H1 (cell line): Measurements from ENCODE around the gene LRWD1. TPM values are rescaled to one million over a fixed set of nuclear protein-coding genes. Genes with fewer than 3 reads are reported as not detected.

Source experiments
- CHD7 ChIP-seq: fragments of 300-600 bp; sonication (generic); IDR thresholded peaks from 2 replicates; pipeline ENCODE4 v1.7.1; 2012; ENCODE audit warnings: low read length, moderate library complexity, mild to moderate bottlenecking, inconsistent platforms; ENCODE audit not compliant: insufficient replicate concordance
- E2F6 ChIP-seq: IDR thresholded peaks from 2 replicates; pipeline ENCODE4 v1.6.1; 2012; ENCODE audit warnings: inconsistent platforms
- GABPA ChIP-seq: IDR thresholded peaks from 2 replicates; pipeline ENCODE4 v1.6.1; 2011; ENCODE audit warnings: mild to moderate bottlenecking, low read length, moderate library complexity, borderline replicate concordance; ENCODE audit not compliant: insufficient read depth
- JUND ChIP-seq: IDR thresholded peaks from 2 replicates; pipeline ENCODE4 v1.6.1; 2011; ENCODE audit warnings: mild to moderate bottlenecking, improper control_type of control experiment, low read length
- polyA plus RNA-seq, 7 experiments: library from polyadenylated mRNA; depleted of rRNA in 3 of 7; stranded (reverse) in 5 of 7; unstranded in 2 of 7; fragments of >200 nt in 5 of 7; fragments of 200-250 nt in 2 of 7; gene quantifications; 1 replicate in 5 of 7; 2 replicates in 1 of 7; 4 replicates in 1 of 7; pipeline versions ENCODE4 v1.2.1 to v1.2.3, GENCODE V29; 2011 to 2013; ENCODE audit warnings: missing spikeins in 2 of 7, mixed read lengths in 2 of 7
- total RNA-seq: library from RNA; stranded (reverse); fragmentation: NEBNext Ultra II Directional; extraction: Animal tissue kit (Norgen Biotek cat#: 25700); gene quantifications from 2 replicates; pipeline ENCODE4 v1.2.1, GENCODE V29; 2021

Gene LRWD1
- total and polyA plus RNA-seq, 2 of the 8 experiments (the other 6 are each of a cell fraction or from before 2014, with no cell fraction given): 23.4 to 26.8 TPM

- TF ChIP-seq CHD7 (no peak), JUND (no peak), GABPA (no peak), E2F6 (no peak)
- TF ChIP-seq, all 59 proteins: peak for 0
These were observed 775 bp upstream of the LRWD1 start (continued) for GRCh38 chr7:102463841-102464576.
